GM12864 (cell line): ENCODE measurements around the gene ARL14.

Experiments
- DNase-seq: peaks from one replicate; pipeline ENCODE4 v3.0.0-alpha.2; 2011; ENCODE audit warnings: low read depth
- H3K4me3 ChIP-seq: 2 replicates; pipeline ENCODE4 v1.5.1; 2011; ENCODE audit warnings: mild to moderate bottlenecking, low read depth, low read length, control low read depth
- TF ChIP-seq, protein P1 (sequence below): IDR thresholded peaks from 2 replicates; pipeline ENCODE4 v1.5.1; 2011; ENCODE audit warnings: low read depth, mild to moderate bottlenecking, moderate library complexity, low read length, control low read depth, inconsistent platforms; ENCODE audit errors: missing control alignments

The ARL14 gene

DNA sequence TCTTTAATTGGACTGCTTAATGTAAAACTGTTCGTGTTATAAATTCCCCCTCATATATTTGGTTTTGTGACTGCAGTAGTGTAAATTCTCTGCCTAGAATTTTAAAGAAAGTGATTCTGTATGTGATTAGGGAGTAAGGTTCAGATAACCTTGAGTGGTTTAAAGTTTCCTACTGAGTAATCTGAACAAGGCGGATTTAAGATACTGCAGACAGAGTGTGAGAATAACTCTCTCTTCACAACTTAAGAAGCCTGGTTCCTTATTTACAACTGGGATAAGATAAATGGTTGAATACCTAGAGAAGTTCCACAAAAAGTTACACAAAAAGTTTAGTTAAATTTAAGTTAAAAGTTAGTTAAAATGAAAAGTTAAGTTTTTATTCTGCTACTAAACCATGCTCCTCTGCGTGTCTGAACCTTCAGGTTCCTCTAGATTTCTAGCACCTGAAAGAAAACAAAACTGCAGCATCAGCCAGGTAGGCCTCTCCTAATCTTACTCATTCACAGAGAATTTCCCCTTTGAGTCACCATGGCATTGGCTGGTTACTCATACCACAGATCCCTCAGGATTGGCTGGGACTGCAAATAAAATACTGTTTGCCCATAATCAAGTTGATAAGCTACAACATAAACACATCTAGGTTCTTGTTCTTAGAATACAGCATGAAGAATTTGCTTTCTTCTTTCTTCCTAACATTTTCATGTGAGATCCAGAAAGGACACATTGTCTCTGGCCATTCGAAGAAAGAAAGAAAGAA is at the start of gene ARL14:
TSS of gene ARL14 (plus strand) at position 614 of the 757 bp plus-strand sequence. CDS start 187 bp downstream, outside the sequence.
- no peak for DNase-seq
- no peak within 1 kb of the TSS for H3K4me3 ChIP-seq
- TF ChIP-seq, protein P1, sequence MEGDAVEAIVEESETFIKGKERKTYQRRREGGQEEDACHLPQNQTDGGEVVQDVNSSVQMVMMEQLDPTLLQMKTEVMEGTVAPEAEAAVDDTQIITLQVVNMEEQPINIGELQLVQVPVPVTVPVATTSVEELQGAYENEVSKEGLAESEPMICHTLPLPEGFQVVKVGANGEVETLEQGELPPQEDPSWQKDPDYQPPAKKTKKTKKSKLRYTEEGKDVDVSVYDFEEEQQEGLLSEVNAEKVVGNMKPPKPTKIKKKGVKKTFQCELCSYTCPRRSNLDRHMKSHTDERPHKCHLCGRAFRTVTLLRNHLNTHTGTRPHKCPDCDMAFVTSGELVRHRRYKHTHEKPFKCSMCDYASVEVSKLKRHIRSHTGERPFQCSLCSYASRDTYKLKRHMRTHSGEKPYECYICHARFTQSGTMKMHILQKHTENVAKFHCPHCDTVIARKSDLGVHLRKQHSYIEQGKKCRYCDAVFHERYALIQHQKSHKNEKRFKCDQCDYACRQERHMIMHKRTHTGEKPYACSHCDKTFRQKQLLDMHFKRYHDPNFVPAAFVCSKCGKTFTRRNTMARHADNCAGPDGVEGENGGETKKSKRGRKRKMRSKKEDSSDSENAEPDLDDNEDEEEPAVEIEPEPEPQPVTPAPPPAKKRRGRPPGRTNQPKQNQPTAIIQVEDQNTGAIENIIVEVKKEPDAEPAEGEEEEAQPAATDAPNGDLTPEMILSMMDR, result no peak

GRCh38 chr3:160629491-160629890 is 47.5 kb upstream of the ARL14 start:
- H3K4me3 ChIP-seq, result no peak overlapping the region
- no peak for DNase-seq
- TF ChIP-seq, protein P1, result no peak

DNA sequence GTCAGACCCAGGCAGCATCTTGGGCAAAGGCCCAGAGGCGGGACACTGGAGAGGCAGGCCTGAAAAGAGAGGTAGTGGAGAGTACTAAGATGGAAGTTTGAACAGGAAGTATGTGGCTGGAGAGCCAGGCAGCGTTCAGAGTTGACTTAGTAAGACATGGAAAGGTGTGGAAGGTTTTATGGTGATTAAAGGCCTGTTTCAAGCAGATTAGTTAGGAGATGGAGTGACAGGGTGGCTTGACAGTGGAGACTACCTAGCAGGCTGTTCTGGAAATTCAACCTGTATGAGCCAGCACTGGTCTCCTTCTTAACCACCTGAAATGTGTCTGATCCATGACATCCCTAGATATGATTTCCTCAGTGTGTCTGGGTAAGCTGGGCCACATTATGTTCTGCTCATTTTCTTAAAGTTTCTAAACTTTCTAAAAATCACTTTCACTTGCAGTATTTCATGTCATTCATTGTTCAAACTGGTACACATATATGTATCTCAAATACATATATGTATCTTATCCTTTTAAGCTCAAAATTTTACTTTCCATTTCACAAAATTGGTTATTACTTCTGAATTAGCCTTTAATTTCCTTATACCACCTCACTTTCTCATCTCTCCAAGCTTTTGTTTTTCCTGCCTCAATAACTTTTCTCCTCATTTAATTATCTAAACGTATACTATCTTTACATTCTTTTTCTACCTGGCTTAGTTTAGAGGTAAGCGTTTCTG is 43.4 kb upstream of the ARL14 start:
- no peak overlapping the region for H3K4me3 ChIP-seq
- TF ChIP-seq, protein P1, result no peak
- DNase-seq, result no peak

DNA sequence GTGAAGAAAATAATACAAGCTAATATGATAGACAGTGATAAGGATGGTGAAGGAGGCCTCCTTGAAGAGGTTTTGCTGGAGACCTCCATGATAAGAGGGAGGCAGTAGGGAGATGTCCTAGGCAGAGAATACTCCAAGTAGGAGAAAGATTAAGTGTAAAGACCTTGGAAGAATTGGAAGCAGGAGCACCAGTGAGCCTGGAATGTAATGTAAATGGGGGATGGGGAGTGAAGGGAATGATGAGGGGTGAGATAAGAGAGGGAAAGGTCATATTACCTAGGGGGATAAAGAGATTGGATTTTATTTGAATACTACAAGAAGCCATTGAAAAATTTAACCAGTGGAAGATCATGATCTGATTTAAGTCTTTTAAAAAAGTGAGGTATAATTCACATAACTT is 41.7 kb upstream of the ARL14 start:
- no peak overlapping the region for H3K4me3 ChIP-seq
- no peak for DNase-seq
- TF ChIP-seq, protein P1, result no peak

- no peak overlapping the region for H3K4me3 ChIP-seq
- TF ChIP-seq, protein P1, result no peak
- no peak for DNase-seq
Observed at GRCh38 chr3:160637086-160637485, 39.9 kb upstream of the ARL14 start.

DNA sequence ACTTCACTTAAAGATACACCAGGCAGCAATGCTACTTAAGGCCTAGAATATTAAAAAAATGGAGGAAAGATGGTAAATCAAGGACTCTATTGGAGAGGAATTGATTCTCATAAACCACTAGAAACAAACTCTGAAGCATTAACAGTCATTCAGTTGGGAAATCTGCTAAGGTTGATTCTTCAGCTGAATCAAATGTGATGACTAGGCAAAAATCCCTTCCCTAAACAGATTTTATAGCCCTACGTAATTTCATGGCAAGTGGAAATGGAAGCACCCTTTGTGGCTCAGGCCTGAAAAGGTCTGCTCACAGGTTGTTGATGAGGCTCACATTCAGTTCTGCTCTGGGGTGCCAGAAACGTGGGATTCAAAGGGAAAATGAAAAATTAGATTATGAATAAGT is 38.8 kb upstream of the ARL14 start:
- no peak overlapping the region for H3K4me3 ChIP-seq
- TF ChIP-seq, protein P1, result no peak
- no peak for DNase-seq
